ENCODE measurements around the gene RHBDL1. TPM values are rescaled to one million over a fixed set of nuclear protein-coding genes. Genes with fewer than 3 reads are reported as not detected.

The RHBDL1 gene
- total RNA-seq, 1 experiment from 2014 or later, result 1.1 TPM

- Histone ChIP-seq H3K4me3 (no peak overlapping the region), H3K4me1 (replicated peaks) (peaks cover 15% of the 10 kb centered on the region), H3K27me3 (replicated peaks) (peaks cover 15% of the 10 kb centered on the region), H3K9me3 (replicated peaks) (peaks cover 4% of the 10 kb centered on the region), H3K36me3 (no peaks in the 10 kb centered on the region; the same call in 1 of the 2 replicates), H3K27ac (no peak overlapping the region)
- DNase-seq (ENCODE audit: low read depth in 1 of 2, low spot score in 2 of 2), result no peak
Observed at GRCh38 chr16:643050-643368, 32.5 kb upstream of the RHBDL1 start.

- no peak overlapping the region for H3K27ac ChIP-seq
- H3K36me3 ChIP-seq, result peaks cover 7% of the 10 kb centered on the region; the same call in 1 of the 2 replicates
- H3K27me3 ChIP-seq (replicated peaks), result peaks cover 15% of the 10 kb centered on the region
- no peak for DNase-seq (ENCODE audit: low read depth in 1 of 2, low spot score in 2 of 2)
- H3K4me1 ChIP-seq (replicated peaks), result peaks cover 29% of the 10 kb centered on the region
- H3K4me3 ChIP-seq, result no peak overlapping the region
- peaks cover 4% of the 10 kb centered on the region for H3K9me3 ChIP-seq (replicated peaks)
Observed at GRCh38 chr16:644556-644955, 30.9 kb upstream of the RHBDL1 start.

- Histone ChIP-seq H3K27ac (no peak overlapping the region), H3K27me3 (replicated peaks) (peaks cover 15% of the 10 kb centered on the region), H3K36me3 (peaks cover 14% of the 10 kb centered on the region; the same call in 1 of the 2 replicates), H3K9me3 (replicated peaks) (peaks cover 4% of the 10 kb centered on the region), H3K4me1 (replicated peaks) (peaks cover 37% of the 10 kb centered on the region), H3K4me3 (no peak overlapping the region)
- no peak for DNase-seq (ENCODE audit: low read depth in 1 of 2, low spot score in 2 of 2)
Observed at GRCh38 chr16:645852-646678, 29.4 kb upstream of the RHBDL1 start.

GRCh38 chr16:646679-647172 is 28.7 kb upstream of the RHBDL1 start:
- peaks cover 32% of the 10 kb centered on the region for H3K4me1 ChIP-seq (replicated peaks)
- no peak for DNase-seq (ENCODE audit: low read depth in 1 of 2, low spot score in 2 of 2)
- H3K36me3 ChIP-seq, result peaks cover 16% of the 10 kb centered on the region
- no peak overlapping the region for H3K4me3 ChIP-seq
- H3K27me3 ChIP-seq (replicated peaks), result peaks cover 13% of the 10 kb centered on the region
- H3K27ac ChIP-seq, result no peak overlapping the region
- peaks cover 1% of the 10 kb centered on the region for H3K9me3 ChIP-seq (replicated peaks)

GRCh38 chr16:647173-647902 is 28.1 kb upstream of the RHBDL1 start:
- Histone ChIP-seq H3K36me3 (peaks cover 22% of the 10 kb centered on the region), H3K27me3 (replicated peaks) (peaks cover 7% of the 10 kb centered on the region), H3K4me3 (no peak overlapping the region), H3K4me1 (replicated peaks) (peaks cover 26% of the 10 kb centered on the region), H3K9me3 (replicated peaks) (no peaks in the 10 kb centered on the region), H3K27ac (no peak overlapping the region)
- no peak for DNase-seq (ENCODE audit: low read depth in 1 of 2, low spot score in 2 of 2)

GRCh38 chr16:648071-648780 is 27.2 kb upstream of the RHBDL1 start:
- Histone ChIP-seq H3K9me3 (replicated peaks) (no peaks in the 10 kb centered on the region), H3K27ac (peak overlapping the region; percentile 75), H3K27me3 (replicated peaks) (peaks cover 4% of the 10 kb centered on the region), H3K36me3 (peaks cover 30% of the 10 kb centered on the region), H3K4me1 (replicated peaks) (peaks cover 25% of the 10 kb centered on the region), H3K4me3 (peak overlapping the region; percentile 81)
- peak in 1 of 2 experiments; percentile 32 for DNase-seq (ENCODE audit: low read depth in 1 of 2, low spot score in 2 of 2)

GRCh38 chr16:648781-649589 is 26.5 kb upstream of the RHBDL1 start, which contains the start of gene WDR90:
Gene WDR90, plus strand, starts transcription at chr16:649365. Its CDS starts 52 bp downstream, at chr16:649417.
- Histone ChIP-seq H3K27me3 (replicated peaks) (peaks cover 4% of the 10 kb centered on the region), H3K9me3 (replicated peaks) (no peaks in the 10 kb centered on the region), H3K27ac (peak within 1 kb of the TSS; percentile 75), H3K36me3 (peaks cover 37% of the 10 kb centered on the region), H3K4me3 (peak within 1 kb of the TSS; percentile 81), H3K4me1 (replicated peaks) (peaks cover 25% of the 10 kb centered on the region)
- DNase-seq (ENCODE audit: low read depth in 1 of 2, low spot score in 2 of 2), result peak; percentile 85 to 92

- peak overlapping the region; percentile 81 for H3K4me3 ChIP-seq
- H3K27ac ChIP-seq, result peak overlapping the region; percentile 75
- no peaks in the 10 kb centered on the region for H3K9me3 ChIP-seq (replicated peaks)
- H3K36me3 ChIP-seq, result peaks cover 38% of the 10 kb centered on the region
- peaks cover 25% of the 10 kb centered on the region for H3K4me1 ChIP-seq (replicated peaks)
- H3K27me3 ChIP-seq (replicated peaks), result peaks cover 4% of the 10 kb centered on the region
- DNase-seq (ENCODE audit: low read depth in 1 of 2, low spot score in 2 of 2), result no peak
Observed at GRCh38 chr16:649631-650030, 25.8 kb upstream of the RHBDL1 start.

- Histone ChIP-seq H3K27me3 (replicated peaks) (no peaks in the 10 kb centered on the region), H3K36me3 (peaks cover 57% of the 10 kb centered on the region), H3K9me3 (replicated peaks) (no peaks in the 10 kb centered on the region), H3K27ac (no peak overlapping the region), H3K4me3 (no peak overlapping the region), H3K4me1 (replicated peaks) (peaks cover 25% of the 10 kb centered on the region)
- no peak for DNase-seq (ENCODE audit: low read depth in 1 of 2, low spot score in 2 of 2)
Observed at GRCh38 chr16:651844-652243, 23.6 kb upstream of the RHBDL1 start.

GRCh38 chr16:652454-653305 is 22.8 kb upstream of the RHBDL1 start:
- no peak for DNase-seq (ENCODE audit: low read depth in 1 of 2, low spot score in 2 of 2)
- H3K36me3 ChIP-seq, result peaks cover 66% of the 10 kb centered on the region
- peaks cover 25% of the 10 kb centered on the region for H3K4me1 ChIP-seq (replicated peaks)
- no peak overlapping the region for H3K4me3 ChIP-seq
- no peaks in the 10 kb centered on the region for H3K9me3 ChIP-seq (replicated peaks)
- H3K27me3 ChIP-seq (replicated peaks), result no peaks in the 10 kb centered on the region
- H3K27ac ChIP-seq, result no peak overlapping the region

- no peak overlapping the region for H3K4me3 ChIP-seq
- H3K27me3 ChIP-seq (replicated peaks), result no peaks in the 10 kb centered on the region
- DNase-seq (ENCODE audit: low read depth in 1 of 2, low spot score in 2 of 2), result no peak
- H3K9me3 ChIP-seq (replicated peaks), result no peaks in the 10 kb centered on the region
- peaks cover 12% of the 10 kb centered on the region for H3K4me1 ChIP-seq (replicated peaks)
- H3K27ac ChIP-seq, result no peak overlapping the region
- peaks cover 73% of the 10 kb centered on the region for H3K36me3 ChIP-seq
Observed at GRCh38 chr16:654034-654433, 21.4 kb upstream of the RHBDL1 start.

GRCh38 chr16:657487-657886 is 18.0 kb upstream of the RHBDL1 start:
- H3K27ac ChIP-seq, result no peak overlapping the region
- H3K4me3 ChIP-seq, result no peak overlapping the region
- no peaks in the 10 kb centered on the region for H3K4me1 ChIP-seq (replicated peaks)
- no peaks in the 10 kb centered on the region for H3K27me3 ChIP-seq (replicated peaks)
- H3K9me3 ChIP-seq (replicated peaks), result no peaks in the 10 kb centered on the region
- peaks cover 70% of the 10 kb centered on the region for H3K36me3 ChIP-seq
- DNase-seq (ENCODE audit: low read depth in 1 of 2, low spot score in 2 of 2), result no peak

Data from SJSA1 (cell line).